22Rv1 (cell line): ENCODE data around the gene LYRM9.

Experiments
- CTCF ChIP-seq: fragments of 450-650 bp; IDR thresholded peaks from 2 replicates; pipeline ENCODE4 v1.5.1; 2017; ENCODE audit warnings: mild to moderate bottlenecking
- ZFX ChIP-seq: fragments of 450-650 bp; IDR thresholded peaks from 2 replicates; pipeline ENCODE4 v1.6.1; 2017; ENCODE audit warnings: antibody characterized with exemption, borderline replicate concordance

DNA sequence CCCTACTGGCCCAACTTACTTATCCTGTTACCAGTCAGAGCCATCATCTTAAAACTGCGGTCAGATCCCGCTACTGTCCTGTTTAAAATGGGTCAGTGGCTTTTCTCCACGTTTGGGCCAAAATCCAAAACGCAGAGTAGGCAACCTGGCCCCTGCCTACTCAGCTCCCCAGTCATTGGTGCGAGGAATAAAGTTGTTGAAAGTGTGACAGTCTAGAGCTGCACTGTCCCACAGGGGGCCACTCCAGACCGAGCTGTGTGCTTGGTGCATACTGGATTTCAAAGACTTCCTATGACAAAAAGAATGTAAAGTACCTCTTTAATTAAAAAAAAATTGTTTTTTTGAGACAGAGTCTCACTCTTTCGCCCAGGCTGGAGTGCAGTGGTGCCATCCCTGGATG is 21.2 kb upstream of the LYRM9 start:
- TF ChIP-seq CTCF (no peak), ZFX (no peak)
